ENCODE measurements around the gene RCE1. TPM values are rescaled to one million over a fixed set of nuclear protein-coding genes. Genes with fewer than 3 reads are reported as not detected.

Gene RCE1
- polyA plus RNA-seq, 1 donor = 24.3 TPM

DNA sequence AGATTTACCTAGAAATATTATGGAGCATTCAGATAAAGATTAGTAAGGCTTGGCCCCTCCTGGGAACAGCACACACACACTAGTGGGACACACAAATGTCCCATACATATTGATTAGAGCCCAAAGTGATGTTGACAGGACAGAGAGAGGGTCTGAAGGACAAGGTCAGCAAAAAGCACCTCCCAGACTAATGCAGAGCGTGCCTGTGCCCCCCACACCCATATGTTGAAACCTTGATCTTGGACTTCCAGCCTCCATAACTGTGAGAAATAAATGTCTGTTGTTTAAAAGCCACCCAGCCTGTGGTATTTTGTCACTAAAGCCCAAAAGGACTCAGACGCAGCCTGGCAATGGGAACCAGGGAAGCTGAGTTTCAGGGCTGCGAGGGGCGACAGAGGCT lies 41.2 kb downstream of the RCE1 start:
- no peak for DNase-seq

DNA sequence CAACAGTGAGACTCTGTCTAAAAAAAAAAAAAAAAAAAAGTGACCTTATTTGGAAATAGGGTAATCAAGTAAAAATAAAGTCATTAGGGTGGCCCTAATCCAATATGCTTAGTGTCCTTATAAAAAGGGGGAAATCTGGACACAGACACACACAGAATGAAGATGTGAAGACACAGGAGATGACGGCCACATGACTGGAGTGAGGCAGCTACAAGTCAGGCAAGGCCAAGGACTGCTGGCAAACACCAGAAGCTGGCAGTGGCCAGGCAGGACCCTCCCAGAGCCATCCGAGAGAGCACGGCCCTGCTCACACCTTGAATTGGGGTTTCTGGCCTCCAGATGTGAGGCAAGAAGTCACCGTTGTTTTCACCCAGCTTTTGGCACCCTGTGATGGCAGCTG lies 42.2 kb downstream of the RCE1 start:
- DNase-seq = no peak

DNA sequence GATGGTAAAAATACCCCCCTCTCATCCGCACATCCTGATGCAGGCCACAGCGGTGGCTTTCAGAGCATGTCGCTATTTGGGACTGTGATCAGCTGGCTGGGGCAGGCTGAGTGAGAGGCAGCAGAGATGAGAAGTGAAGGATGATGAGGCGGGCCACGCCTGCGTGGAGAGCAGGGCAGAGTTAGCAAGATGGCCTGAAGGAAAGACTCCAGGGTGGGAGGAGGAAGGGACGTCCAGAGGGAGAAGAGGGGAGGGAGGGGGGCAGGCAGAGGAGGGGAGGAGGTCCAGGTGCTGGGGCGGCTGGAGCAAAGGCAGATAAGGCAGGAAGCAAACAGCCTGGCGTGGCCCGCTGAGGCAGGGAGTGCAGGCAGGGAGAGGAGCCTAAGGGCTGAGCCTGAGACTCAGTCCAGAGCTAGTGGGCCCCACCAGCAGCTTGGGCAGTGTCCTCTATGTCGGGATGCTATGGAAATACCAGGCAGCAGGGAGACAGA lies 42.8 kb downstream of the RCE1 start:
- no peak for DNase-seq

DNA sequence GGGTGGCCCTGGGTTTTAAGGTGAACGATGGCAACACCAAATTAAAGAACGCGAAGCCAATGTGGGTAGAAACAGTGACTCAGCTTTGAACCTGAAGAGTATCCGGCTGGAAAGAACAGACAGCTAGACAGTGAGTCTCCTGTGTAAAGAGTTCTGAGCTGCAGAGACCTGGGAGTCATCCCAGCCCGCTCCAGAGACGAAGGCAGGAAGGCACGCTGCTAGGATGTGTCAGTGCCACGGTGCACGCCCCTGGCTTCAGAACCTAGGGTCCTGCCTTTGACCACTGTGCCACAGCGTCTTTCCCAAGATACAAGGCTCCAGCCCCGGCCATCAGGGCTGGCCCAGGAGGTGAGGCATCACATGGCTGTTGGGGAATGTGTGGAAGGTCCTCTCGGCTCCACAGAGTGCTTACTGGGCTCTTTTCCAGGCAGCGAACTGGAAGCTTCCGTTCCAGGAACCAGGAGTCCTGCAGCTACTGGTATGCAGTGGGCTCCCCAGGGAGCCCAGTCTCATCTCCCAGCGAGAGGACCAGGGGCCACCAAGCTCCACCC lies 43.5 kb downstream of the RCE1 start:
- DNase-seq = no peak

DNA sequence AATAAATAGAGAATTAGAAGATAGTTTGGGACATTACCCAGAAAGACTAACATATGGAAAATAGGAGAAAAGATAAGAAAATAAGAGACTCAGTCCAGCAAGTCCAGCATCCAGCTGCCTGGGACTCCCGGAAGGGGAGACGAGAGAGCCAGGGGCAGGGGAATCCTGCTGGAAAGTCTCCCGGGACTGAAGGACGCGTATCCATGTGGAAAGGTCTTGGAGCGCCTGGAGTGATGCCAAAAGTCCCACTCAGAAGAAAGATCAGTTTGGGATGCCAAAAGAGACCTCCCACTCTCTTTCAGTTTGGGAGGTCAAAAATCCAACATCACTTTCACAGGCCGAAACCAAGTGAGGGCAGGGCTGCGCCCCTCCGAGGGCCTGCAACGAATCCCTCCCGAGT lies 44.3 kb downstream of the RCE1 start:
- no peak for DNase-seq

DNA sequence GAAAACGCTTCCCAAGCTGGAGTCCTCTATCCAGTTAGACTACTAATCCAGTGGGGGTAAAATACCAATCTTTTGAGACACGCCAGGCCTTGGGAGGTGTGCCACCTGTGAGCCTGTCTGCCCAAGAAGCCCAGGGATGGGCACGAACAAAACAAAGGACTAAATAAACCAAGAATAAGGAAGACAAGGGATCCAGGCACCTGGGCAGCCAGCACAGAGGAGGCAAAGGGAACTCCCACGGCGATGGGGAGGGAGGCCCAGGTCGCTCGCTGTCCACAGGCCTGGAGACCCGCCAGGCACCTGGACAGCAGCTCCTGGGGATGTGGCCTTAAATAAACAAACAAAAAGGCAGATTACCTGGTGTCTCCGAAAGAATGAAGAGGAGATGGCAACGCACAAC lies 45.0 kb downstream of the RCE1 start:
- DNase-seq = no peak

DNA sequence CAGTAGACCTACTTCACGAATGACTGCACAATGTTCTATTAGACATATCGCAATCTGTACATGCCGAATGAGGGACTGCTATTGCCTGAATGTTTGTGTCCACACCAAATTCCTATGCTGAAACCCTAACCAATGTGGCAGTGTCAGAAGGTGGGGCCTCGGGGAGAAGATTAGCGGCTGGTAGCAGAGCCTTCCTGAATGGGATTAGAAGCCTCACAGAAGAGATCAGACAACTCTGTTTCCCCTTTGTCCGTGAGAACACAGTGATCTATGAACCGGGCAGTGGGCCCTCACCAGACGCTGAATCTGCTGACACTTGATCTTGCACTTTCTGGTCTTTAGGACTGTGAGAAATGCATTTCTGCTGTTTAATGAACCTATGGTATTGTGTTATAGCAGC lies 46.7 kb downstream of the RCE1 start:
- no peak for DNase-seq

DNA sequence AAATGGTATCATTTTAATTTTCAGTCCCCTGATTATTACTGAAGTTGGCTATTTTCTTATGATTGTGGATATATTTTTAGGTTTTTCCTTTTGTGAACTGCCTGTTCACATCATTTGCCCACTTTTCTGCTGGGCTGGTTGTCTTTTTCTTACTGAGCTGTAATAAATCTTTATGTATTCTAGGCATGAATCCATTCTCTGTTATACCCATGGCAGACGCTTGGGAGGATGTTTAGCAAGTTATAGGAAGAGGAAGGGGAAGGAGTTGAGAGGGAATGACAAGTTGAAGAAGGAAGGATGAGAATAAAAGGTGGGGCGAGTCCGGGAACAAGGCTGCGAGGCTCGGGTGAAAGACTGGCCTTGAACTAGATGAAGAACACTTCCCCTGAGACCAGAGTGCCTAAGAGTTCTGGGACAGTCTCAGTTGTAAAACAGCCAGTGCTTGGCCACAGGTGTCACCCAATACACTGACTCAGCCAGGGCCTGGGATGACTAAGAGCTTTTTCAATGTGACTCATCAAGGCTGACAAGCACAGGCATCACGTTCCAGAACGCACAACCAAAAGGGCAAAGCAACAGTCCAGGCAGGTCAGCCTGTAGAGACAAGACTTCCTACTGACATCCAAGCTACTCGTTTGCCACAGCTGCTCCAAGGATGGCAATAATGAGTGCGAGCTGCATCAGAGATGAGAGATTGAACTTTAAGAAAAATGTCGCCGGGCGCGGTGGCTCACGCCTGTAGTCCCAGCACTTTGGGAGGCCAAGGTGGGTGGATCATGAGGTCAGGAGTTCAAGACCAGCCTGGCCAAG lies 48.8 kb downstream of the RCE1 start:
- no peak for DNase-seq

DNA sequence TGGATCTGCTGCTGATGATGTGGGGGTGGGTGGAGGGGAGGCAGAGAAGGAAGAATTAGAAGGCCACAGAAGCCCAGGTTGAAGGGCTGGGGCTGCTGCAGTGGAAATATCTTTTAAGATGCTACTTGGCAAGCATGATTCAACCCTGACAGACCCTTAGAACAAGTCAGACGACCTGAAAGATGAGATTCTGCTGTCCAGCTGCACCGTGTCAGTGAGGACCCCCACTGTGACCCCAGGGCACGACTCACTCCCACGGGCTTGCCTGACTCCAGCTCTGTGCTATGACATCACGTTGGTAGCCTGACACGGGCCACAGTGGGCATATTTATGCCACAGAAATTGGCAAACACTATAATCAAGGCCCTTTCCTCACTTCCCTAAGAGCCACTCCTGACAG lies 49.7 kb downstream of the RCE1 start:
- peak; percentile 48 for DNase-seq

DNA sequence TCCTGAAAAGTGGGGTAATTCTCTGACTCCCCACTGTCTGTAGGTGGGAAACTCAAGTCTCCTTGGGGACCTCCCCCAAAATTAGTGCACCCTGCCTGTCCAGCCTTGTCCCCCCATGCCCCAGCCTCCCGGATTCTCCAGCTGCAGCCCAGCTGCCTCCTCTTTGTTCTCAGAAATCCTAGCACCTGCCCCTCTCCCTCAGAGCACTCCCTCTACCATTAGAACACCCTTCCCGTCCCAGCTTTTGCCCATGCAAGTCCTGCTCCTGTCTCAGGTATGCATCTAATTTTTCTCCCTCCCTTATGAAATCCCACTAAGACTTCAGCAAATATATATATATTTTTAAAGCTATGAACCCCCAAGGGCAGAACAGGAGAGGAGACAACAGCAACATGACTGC lies 50.9 kb downstream of the RCE1 start:
- no peak for DNase-seq

Other genes with a start within 250 kb of the RCE1 start
- gene RBM14, start 226.8 kb upstream of the RCE1 start, polyA plus RNA-seq (ENCODE audit: insufficient read length) = 86.7 TPM
- gene RBM4, start 204.7 kb upstream of the RCE1 start, polyA plus RNA-seq (ENCODE audit: insufficient read length) = 258 TPM
- gene RBM4B, start 165.6 kb upstream of the RCE1 start, polyA plus RNA-seq (ENCODE audit: insufficient read length) = 78.4 TPM
- gene SPTBN2, start 114.2 kb upstream of the RCE1 start, polyA plus RNA-seq (ENCODE audit: insufficient read length) = 51.5 TPM
- gene LRFN4, start 13.6 kb downstream of the RCE1 start, polyA plus RNA-seq (ENCODE audit: insufficient read length) = 11.5 TPM
- 39.9 TPM for gene PC, start 114.9 kb downstream of the RCE1 start, polyA plus RNA-seq (ENCODE audit: insufficient read length)
- gene C11orf86, start 131.9 kb downstream of the RCE1 start, polyA plus RNA-seq (ENCODE audit: insufficient read length) = not detected
- 0.13 TPM for gene SYT12, start 179.7 kb downstream of the RCE1 start, polyA plus RNA-seq (ENCODE audit: insufficient read length)
- gene RHOD, start 213.4 kb downstream of the RCE1 start, polyA plus RNA-seq (ENCODE audit: insufficient read length) = 8.0 TPM